Raji (cell line): ENCODE data around the gene TMEM151A.

Experiments
- POLR2A ChIP-seq: IDR thresholded peaks from 2 replicates; pipeline ENCODE4 v1.6.1; 2011; ENCODE audit warnings: low read depth, low read length, control low read depth; ENCODE audit not compliant: insufficient read depth

The TMEM151A gene

GRCh38 chr11:66278363-66279091 lies 13.2 kb upstream of the TMEM151A start:
- no peak for TF ChIP-seq POLR2A

DNA sequence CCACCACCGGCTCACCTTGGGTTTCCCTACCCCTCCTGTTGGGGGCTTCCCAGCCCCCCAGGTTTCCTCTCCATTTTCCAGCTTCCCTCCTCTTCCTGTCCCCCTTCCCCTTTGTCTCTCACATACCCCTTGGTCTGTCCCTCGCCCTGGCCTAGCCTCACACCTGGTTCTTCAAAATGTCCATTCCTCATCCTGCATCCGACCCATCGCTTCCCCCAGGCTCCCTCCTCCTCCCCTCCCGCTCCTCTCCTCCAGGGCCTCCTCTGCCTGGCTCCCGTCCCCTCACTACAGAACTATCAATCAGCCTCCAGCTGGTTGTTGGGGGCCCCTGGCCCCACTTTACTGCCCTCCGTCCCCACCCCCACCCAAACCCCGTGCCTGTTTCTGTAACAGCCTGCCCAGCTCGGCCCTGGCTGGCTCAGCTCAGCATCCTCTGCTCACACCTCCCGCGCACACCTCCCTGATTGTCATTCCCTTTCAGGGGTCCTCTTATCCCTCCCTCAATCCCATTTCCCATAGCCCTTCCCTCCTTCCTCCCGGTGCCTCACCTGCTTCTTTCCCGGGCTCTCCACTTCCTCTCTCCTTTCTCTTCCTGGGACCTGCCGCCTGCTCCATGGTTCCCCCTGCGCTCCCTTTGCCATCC lies 12.5 kb upstream of the TMEM151A start:
- no peak for TF ChIP-seq POLR2A

DNA sequence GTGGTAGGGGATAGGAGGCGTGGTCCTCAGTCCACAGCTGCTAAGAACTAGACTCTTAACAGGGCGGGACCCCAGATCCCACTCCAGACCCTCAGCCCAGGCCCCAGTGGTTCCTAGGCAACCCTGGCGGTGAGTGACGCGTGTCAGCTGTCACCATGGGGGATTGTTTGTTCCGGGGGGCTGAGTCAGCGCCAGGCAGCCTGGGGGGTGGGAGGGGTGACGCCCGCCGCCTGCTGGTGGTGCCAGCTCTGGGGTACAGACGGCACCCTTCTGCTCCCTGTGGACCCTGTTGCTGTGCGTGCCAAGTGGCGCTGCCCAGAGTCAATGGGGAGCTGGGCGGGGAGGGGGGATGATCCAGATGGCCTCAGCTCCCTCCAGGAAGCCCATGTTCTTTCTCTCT lies 11.3 kb upstream of the TMEM151A start:
- TF ChIP-seq POLR2A, result no peak

- no peak for TF ChIP-seq POLR2A
Measured at GRCh38 chr11:66281001-66281400, 10.7 kb upstream of the TMEM151A start.

- TF ChIP-seq POLR2A, result no peak
Measured at GRCh38 chr11:66281776-66282467, 9.8 kb upstream of the TMEM151A start.

GRCh38 chr11:66282468-66283455 lies 8.9 kb upstream of the TMEM151A start:
- peak; percentile 62 for TF ChIP-seq POLR2A

- no peak for TF ChIP-seq POLR2A
Measured at GRCh38 chr11:66283461-66284105, 8.1 kb upstream of the TMEM151A start.

GRCh38 chr11:66284526-66285078 lies 7.1 kb upstream of the TMEM151A start:
- no peak for TF ChIP-seq POLR2A

GRCh38 chr11:66285250-66285947 lies 6.3 kb upstream of the TMEM151A start:
- no peak for TF ChIP-seq POLR2A

DNA sequence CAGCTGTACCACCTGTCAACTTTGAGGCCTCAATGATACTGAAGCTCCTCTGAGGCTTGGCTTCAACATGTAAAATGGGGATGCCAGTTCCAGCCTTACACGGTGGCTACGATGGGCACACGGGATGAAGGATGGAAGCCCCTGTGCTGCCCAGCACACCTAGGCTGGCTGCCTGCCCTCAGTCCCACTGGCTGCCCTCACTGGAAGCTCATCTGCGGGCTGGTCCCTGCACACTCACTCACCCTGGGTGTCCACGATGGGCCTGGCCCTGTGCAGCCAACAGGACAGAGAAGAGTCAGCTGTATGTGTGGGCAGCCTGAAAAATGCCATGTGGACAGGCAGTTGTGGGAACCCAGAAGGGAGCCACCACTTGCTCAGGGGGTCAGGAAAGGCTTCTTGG lies 5.0 kb upstream of the TMEM151A start:
- no peak for TF ChIP-seq POLR2A

DNA sequence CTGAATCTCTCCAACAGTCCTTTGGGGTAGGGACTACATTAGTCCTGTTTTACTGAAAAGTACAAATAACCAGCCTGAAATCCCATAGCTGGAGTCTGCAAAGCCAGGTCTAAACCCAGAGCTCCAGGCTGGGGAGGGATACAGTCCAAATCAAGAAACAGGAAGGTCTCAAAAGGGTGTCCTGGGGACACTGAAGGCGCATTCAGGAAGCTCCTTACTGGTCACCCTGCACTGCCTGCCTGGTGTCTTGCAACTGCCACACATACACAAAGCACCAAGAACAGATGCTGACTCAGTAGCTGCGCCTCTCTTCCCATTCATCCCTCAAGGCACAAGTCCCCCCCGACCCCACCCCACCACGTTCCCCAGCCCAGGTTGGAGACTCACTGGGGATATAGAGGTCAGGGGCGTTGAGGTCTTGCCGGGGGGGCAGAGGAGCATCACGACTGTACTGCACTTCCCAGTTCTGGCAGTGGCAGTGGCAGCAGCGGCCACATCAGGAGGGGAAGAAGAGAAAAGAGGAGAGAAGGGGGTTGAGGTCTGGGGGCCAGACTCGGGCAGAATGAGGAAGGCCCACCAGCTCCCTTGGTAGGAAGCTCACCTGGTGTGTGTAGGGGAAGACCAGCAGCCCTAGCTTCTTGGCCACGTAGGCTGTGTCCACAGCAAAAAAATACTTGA lies 4.3 kb upstream of the TMEM151A start:
- TF ChIP-seq POLR2A, result no peak

DNA sequence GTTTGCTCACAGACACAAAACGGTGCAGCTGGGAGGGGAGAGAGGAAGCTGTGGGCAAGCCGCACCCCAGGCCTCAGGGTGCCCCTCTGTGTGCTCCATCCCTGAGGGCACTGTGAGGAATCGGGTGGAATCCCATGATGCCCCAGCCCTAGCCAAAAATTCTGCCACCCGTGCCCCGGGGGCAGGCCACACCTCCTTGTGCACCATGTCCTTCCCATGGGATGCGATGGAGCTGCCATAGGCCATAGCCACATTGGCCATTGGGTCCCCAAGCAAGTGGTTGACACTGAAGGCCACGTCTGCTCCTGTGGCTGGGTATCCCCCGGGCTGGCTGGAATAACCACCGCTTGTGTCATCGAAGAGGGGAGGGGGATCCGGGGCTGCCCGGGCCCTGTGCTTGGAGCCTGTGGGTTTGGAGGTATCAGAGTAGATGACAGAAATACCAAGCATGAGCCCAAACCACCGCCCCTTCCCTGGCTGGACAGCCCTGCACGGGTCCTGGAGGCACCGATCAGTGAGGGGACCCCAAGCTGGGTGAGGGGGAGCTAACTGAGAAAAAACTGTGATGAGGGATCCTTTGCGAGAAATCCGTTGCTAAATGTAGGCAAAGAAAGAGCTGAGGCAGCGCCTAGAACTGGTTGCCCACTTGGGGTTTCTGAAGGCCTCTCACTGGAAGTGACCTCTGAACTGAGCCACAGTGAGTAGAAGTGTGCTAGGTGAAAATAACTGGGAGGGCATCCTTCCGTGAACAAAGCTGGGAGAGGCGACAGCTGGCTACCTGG lies 3.6 kb upstream of the TMEM151A start:
- TF ChIP-seq POLR2A, result no peak
